Suppressor macrophage treated with lipopolysaccharide for 4 hours (primary cell): ENCODE results near the gene PDE9A.
A peak's percentile ranks its signal among the peaks of the same experiment; 100 is the strongest.

Experiments used
- DNase-seq: peaks from one replicate; pipeline ENCODE4 v3.0.0-alpha.2; 2020

Gene PDE9A

GRCh38 chr21:42645211-42646075, 8.0 kb upstream of the PDE9A start:
- no peak for DNase-seq

GRCh38 chr21:42646076-42646825, 7.2 kb upstream of the PDE9A start:
- no peak for DNase-seq

GRCh38 chr21:42646836-42647235, 6.6 kb upstream of the PDE9A start:
- no peak for DNase-seq

GRCh38 chr21:42648606-42649005, 4.8 kb upstream of the PDE9A start:
- DNase-seq, result no peak

GRCh38 chr21:42649122-42650032, 4.0 kb upstream of the PDE9A start:
- DNase-seq, result no peak

- DNase-seq, result no peak
Measured at GRCh38 chr21:42650033-42650370, 3.4 kb upstream of the PDE9A start.

- no peak for DNase-seq
Measured at GRCh38 chr21:42650441-42651421, 2.7 kb upstream of the PDE9A start.

GRCh38 chr21:42651515-42652401, 1.7 kb upstream of the PDE9A start:
- no peak for DNase-seq

GRCh38 chr21:42652527-42653230, 742 bp upstream of the PDE9A start:
- DNase-seq, result peak; percentile 57

GRCh38 chr21:42654179-42654912, 925 bp downstream of the PDE9A start:
- no peak for DNase-seq

- DNase-seq, result no peak
Measured at GRCh38 chr21:42654913-42655795, 1.7 kb downstream of the PDE9A start.

- DNase-seq, result no peak
Measured at GRCh38 chr21:42655796-42656770, 2.7 kb downstream of the PDE9A start.

GRCh38 chr21:42656872-42657271, 3.5 kb downstream of the PDE9A start:
- no peak for DNase-seq

GRCh38 chr21:42657676-42658319, 4.4 kb downstream of the PDE9A start:
- DNase-seq, result no peak

GRCh38 chr21:42658320-42659105, 5.1 kb downstream of the PDE9A start:
- DNase-seq, result no peak
